A549 treated with ZK216348 at 1 μM for 4 hours (cell line): ENCODE results near the gene TMX4. TPM values are rescaled to one million over a fixed set of nuclear protein-coding genes. Genes with fewer than 3 reads are reported as not detected.

Experiments
- total RNA-seq: library from RNA; stranded (reverse); fragments of 200-300 nt; extraction: Qiagen RNA extraction; gene quantifications from 5 replicates; pipeline ENCODE4 v1.2.3, GENCODE V29; 2022; ENCODE audit warnings: low read depth

The TMX4 gene, protein sequence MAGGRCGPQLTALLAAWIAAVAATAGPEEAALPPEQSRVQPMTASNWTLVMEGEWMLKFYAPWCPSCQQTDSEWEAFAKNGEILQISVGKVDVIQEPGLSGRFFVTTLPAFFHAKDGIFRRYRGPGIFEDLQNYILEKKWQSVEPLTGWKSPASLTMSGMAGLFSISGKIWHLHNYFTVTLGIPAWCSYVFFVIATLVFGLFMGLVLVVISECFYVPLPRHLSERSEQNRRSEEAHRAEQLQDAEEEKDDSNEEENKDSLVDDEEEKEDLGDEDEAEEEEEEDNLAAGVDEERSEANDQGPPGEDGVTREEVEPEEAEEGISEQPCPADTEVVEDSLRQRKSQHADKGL
- 9.5 to 16.8 TPM (median 14.9 TPM) in 5 replicates for total RNA-seq

GRCh38 chr20:8019246-8019997 is at the start of gene TMX4:
TMX4 (minus strand) TSS chr20:8019761; CDS start chr20:8019613, 148 bp downstream.

DNA sequence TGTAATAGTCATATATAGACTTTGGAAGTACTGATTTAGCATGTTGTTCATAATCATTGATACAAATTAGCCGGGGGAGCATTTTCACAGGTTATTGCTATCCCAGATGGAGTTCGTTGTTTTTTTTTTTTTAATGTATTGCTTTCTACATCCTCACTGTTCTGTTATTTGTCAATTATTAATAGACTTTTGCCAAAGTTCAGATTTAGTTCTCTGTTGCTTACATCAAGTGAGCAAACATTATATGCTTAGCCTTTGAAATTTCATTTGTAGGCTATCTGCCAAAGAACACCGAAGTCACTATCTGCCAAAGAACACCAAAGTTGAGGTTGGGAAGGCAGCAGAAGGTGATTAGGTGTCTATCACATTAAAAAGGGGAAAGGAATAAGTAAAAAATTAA is 79.2 kb downstream of the TMX4 start, which contains the start of gene HAO1:
Gene HAO1 (minus strand): TSS at position 118 of the 400 bp plus-strand sequence. CDS start 36 bp downstream, at position 82.

Other genes with a start within 250 kb of the TMX4 start
- gene HAO1, start 79.3 kb downstream of the TMX4 start, total RNA-seq: not detected in 5 replicates
- 0.33 to 0.87 TPM (median 0.60 TPM) in 5 replicates for gene PLCB1, start 112.5 kb upstream of the TMX4 start, total RNA-seq